OCI-LY1 (cell line): ENCODE results near the gene SNURF.

Source experiments
- EZH2 ChIP-seq: fragments of 200-600 bp; sonication (generic), shearing (Covaris generic); IDR thresholded peaks from 2 replicates; pipeline ENCODE4 v1.8.0; 2017; ENCODE audit warnings: borderline replicate concordance, mixed run types, mild to moderate bottlenecking, antibody characterized with exemption, low read length, moderate library complexity, mixed read lengths
- TF ChIP-seq, protein P1 (sequence below): fragments of 200-600 bp; sonication (generic), shearing (Covaris generic); IDR thresholded peaks from 2 replicates; pipeline ENCODE4 v1.5.1; 2017; ENCODE audit warnings: mild to moderate bottlenecking, antibody characterized with exemption, low read length, moderate library complexity, mixed read lengths

DNA sequence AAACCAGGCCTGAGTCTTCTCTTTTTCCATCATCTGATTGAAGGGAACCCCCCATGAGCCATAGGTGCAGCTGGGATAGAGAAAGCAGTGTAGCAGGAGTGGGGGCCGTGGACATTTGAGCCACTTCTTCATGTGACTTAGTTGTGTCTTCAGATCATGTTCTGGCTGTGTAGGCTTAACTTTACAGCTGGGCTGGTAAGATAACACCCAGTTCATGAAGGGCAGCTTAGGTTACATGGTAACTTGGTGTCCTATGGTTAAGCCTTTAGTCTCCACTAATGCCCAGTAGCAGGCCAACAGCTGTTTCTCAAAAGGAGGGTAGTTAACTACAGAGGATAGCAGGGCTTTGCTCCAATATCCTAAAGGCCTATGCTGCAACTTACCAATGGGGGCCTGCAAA lies 11.4 kb upstream of the SNURF start:
- TF ChIP-seq, protein P1, sequence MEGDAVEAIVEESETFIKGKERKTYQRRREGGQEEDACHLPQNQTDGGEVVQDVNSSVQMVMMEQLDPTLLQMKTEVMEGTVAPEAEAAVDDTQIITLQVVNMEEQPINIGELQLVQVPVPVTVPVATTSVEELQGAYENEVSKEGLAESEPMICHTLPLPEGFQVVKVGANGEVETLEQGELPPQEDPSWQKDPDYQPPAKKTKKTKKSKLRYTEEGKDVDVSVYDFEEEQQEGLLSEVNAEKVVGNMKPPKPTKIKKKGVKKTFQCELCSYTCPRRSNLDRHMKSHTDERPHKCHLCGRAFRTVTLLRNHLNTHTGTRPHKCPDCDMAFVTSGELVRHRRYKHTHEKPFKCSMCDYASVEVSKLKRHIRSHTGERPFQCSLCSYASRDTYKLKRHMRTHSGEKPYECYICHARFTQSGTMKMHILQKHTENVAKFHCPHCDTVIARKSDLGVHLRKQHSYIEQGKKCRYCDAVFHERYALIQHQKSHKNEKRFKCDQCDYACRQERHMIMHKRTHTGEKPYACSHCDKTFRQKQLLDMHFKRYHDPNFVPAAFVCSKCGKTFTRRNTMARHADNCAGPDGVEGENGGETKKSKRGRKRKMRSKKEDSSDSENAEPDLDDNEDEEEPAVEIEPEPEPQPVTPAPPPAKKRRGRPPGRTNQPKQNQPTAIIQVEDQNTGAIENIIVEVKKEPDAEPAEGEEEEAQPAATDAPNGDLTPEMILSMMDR = no peak
- no peak for TF ChIP-seq EZH2
